Trophoblast cell (in vitro differentiated cells and primary cell): ENCODE measurements around the gene ICAM4.

Experiments used
- DNase-seq, 2 donors: peaks; one replicate each; pipeline ENCODE4 v3.0.0-alpha.2; 2016
- H2AFZ ChIP-seq: 2 replicates; pipeline ENCODE4 v1.6.1; 2013; ENCODE audit warnings: low read length, moderate library complexity, mild to moderate bottlenecking; ENCODE audit not compliant: insufficient read depth, poor library complexity
- H2AK5ac ChIP-seq: 2 replicates; pipeline ENCODE4 v1.6.1; 2013; ENCODE audit warnings: mild to moderate bottlenecking, low read length
- H2BK120ac ChIP-seq: 2 replicates; pipeline ENCODE4 v1.6.1; 2013; ENCODE audit warnings: low read length, mild to moderate bottlenecking, moderate library complexity; ENCODE audit not compliant: insufficient read depth, poor library complexity
- H2BK12ac ChIP-seq: 2 replicates; pipeline ENCODE4 v1.6.1; 2013; ENCODE audit warnings: mild to moderate bottlenecking, low read length, moderate library complexity
- H2BK5ac ChIP-seq: 2 replicates; pipeline ENCODE4 v1.6.1; 2013; ENCODE audit warnings: low read length, low read depth, moderate library complexity, mild to moderate bottlenecking; ENCODE audit not compliant: poor library complexity
- H3K14ac ChIP-seq: 2 replicates; pipeline ENCODE4 v1.6.1; 2013; ENCODE audit warnings: mild to moderate bottlenecking, low read length
- H3K18ac ChIP-seq: 2 replicates; pipeline ENCODE4 v1.6.1; 2013; ENCODE audit warnings: mild to moderate bottlenecking, low read length
- H3K23ac ChIP-seq: 2 replicates; pipeline ENCODE4 v1.6.1; 2013; ENCODE audit warnings: low read length
- H3K27ac ChIP-seq: 2 replicates; pipeline ENCODE4 v1.5.1; 2013; ENCODE audit warnings: low read depth, mild to moderate bottlenecking, inconsistent platforms, low read length, moderate library complexity
- H3K27me3 ChIP-seq: 2 replicates; pipeline ENCODE4 v1.6.1; 2013; ENCODE audit warnings: inconsistent platforms, mild to moderate bottlenecking, low read length, moderate library complexity; ENCODE audit not compliant: insufficient read depth
- H3K36me3 ChIP-seq, 2 experiments: 1 replicate in 1 of 2; 2 replicates in 1 of 2; pipeline ENCODE4 v1.6.1; 2013; ENCODE audit warnings: low read length in 2 of 2, mild to moderate bottlenecking in 2 of 2, moderate library complexity in 1 of 2; ENCODE audit not compliant: insufficient read depth in 2 of 2, control insufficient read depth in 1 of 2
- H3K4ac ChIP-seq: 2 replicates; pipeline ENCODE4 v1.6.1; 2013; ENCODE audit warnings: low read depth, mild to moderate bottlenecking, low read length, moderate library complexity
- H3K4me1 ChIP-seq, 2 experiments: 1 replicate in 1 of 2; 2 replicates in 1 of 2; pipeline ENCODE4 v1.6.1; 2013; ENCODE audit warnings: low read length in 2 of 2, mild to moderate bottlenecking in 2 of 2, moderate library complexity in 1 of 2; ENCODE audit not compliant: insufficient read depth in 2 of 2, control insufficient read depth in 1 of 2
- H3K4me2 ChIP-seq: 2 replicates; pipeline ENCODE4 v1.6.1; 2013; ENCODE audit warnings: inconsistent platforms, mild to moderate bottlenecking, low read length, moderate library complexity
- H3K4me3 ChIP-seq: 2 replicates; pipeline ENCODE4 v1.5.1; 2013; ENCODE audit warnings: mild to moderate bottlenecking, low read depth, low read length, inconsistent platforms
- H3K79me1 ChIP-seq: one replicate; pipeline ENCODE4 v1.6.1; 2013; ENCODE audit warnings: low read length
- H3K79me2 ChIP-seq: 2 replicates; pipeline ENCODE4 v1.6.1; 2013; ENCODE audit warnings: low read length, mild to moderate bottlenecking; ENCODE audit not compliant: control insufficient read depth, insufficient read depth, poor library complexity
- H3K9ac ChIP-seq: 2 replicates; pipeline ENCODE4 v1.6.1; 2013; ENCODE audit warnings: mild to moderate bottlenecking, low read length
- H3K9me3 ChIP-seq: 2 replicates; pipeline ENCODE4 v1.6.1; 2013; ENCODE audit warnings: low read depth, mild to moderate bottlenecking, control low read depth, inconsistent platforms, low read length; ENCODE audit not compliant: insufficient read depth
- H4K12ac ChIP-seq: 2 replicates; pipeline ENCODE4 v1.6.1; 2013; ENCODE audit warnings: low read depth, mild to moderate bottlenecking, low read length, moderate library complexity
- H4K8ac ChIP-seq: 2 replicates; pipeline ENCODE4 v1.6.1; 2013; ENCODE audit warnings: low read depth, mild to moderate bottlenecking, low read length, moderate library complexity
- H4K91ac ChIP-seq: one replicate; pipeline ENCODE4 v1.6.1; 2013; ENCODE audit warnings: low read depth, mild to moderate bottlenecking, low read length, moderate library complexity
- WGBS: extraction: QIAGEN DNeasy Blood & Tissue Kit; methylation state at CpG from one replicate; pipeline ENCODE4 v1.1.7; 2013; ENCODE audit warnings: missing lambda C conversion rate; ENCODE audit not compliant: insufficient read length, insufficient coverage; ENCODE audit errors: extremely low coverage; 5-methylcytosine and 5-hydroxymethylcytosine counted together

The ICAM4 gene

GRCh38 chr19:10299545-10300458 lies 13.0 kb downstream of the ICAM4 start:
- H2BK5ac ChIP-seq = no peak overlapping the region
- no peak overlapping the region for H4K91ac ChIP-seq
- H2AFZ ChIP-seq = no peak overlapping the region
- peaks cover 0 to 7% of the 10 kb centered on the region in 2 experiments for H3K36me3 ChIP-seq
- H3K4me2 ChIP-seq = no peak overlapping the region
- H3K4me3 ChIP-seq = peak overlapping the region; percentile 3
- no CpG with 5 or more reads among the region's 14 CpGs for WGBS
- peaks cover 0 to 14% of the 10 kb centered on the region in 2 experiments for H3K4me1 ChIP-seq
- H3K14ac ChIP-seq = no peak overlapping the region
- H4K12ac ChIP-seq = no peak overlapping the region
- H3K79me1 ChIP-seq = no peaks in the 10 kb centered on the region
- no peak overlapping the region for H2BK12ac ChIP-seq
- no peak overlapping the region for H3K18ac ChIP-seq
- H3K9ac ChIP-seq = no peak overlapping the region
- no peak overlapping the region for H3K27ac ChIP-seq
- H3K4ac ChIP-seq = no peak overlapping the region
- no peaks in the 10 kb centered on the region for H3K79me2 ChIP-seq
- peaks cover 14% of the 10 kb centered on the region for H3K9me3 ChIP-seq
- no peak overlapping the region for H2AK5ac ChIP-seq
- DNase-seq = no peak
- H2BK120ac ChIP-seq = no peak overlapping the region
- no peak overlapping the region for H4K8ac ChIP-seq
- H3K23ac ChIP-seq = no peak overlapping the region
- peaks cover 20% of the 10 kb centered on the region for H3K27me3 ChIP-seq

DNA sequence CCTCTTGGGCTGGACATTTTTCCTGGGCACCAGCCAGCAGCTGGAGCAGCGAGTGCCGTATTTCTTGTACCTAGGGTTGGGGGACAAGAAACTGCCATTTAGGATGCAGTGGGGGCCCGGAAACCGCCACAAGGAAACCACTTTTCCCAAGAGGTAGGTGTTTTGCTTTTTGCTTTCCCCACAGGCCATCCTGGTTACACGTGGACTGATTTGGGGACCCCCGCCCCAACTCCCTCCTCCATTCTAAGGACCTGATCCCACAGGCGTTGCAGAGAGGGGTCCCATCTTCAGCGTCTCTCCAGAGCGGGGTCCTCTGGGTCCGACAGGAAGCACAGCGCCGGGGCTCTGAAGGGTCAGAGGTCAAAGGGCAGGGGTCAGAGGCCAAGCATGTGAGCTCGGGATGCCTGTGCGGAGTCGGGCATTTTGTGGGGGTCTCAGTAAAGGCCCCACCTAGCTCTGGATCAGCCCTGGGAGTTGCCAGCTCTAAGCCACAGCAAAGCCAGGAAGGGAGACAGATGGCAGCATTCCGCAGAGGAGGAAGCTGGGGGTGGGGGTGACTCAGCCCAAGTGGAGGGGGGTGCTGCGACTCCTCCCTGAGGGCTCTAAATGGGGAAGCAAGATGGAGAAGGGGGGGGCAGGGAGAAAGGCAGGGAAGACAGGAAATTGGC lies 18.5 kb downstream of the ICAM4 start:
- Histone ChIP-seq H3K4me2 (no peak overlapping the region), H2BK5ac (no peak overlapping the region), H3K36me3 (peaks cover 13 to 17% of the 10 kb centered on the region in 2 experiments), H3K9ac (no peak overlapping the region), H3K79me1 (no peaks in the 10 kb centered on the region), H3K27ac (no peak overlapping the region), H3K23ac (no peak overlapping the region), H2BK12ac (no peak overlapping the region), H2BK120ac (no peak overlapping the region), H2AFZ (no peak overlapping the region), H3K79me2 (no peaks in the 10 kb centered on the region), H4K12ac (no peak overlapping the region), H4K8ac (no peak overlapping the region), H3K27me3 (no peaks in the 10 kb centered on the region), H3K14ac (no peak overlapping the region), H2AK5ac (no peak overlapping the region), H3K18ac (no peak overlapping the region), H3K4me3 (no peak overlapping the region), H3K4me1 (no peaks in the 10 kb centered on the region), H3K4ac (no peak overlapping the region), H3K9me3 (peaks cover 4% of the 10 kb centered on the region), H4K91ac (no peak overlapping the region)
- WGBS = no CpG with 5 or more reads among the region's 17 CpGs
- DNase-seq = no peak

- Histone ChIP-seq H3K14ac (no peak overlapping the region), H3K4me3 (no peak overlapping the region), H3K23ac (no peak overlapping the region), H3K27ac (no peak overlapping the region), H3K18ac (no peak overlapping the region), H4K91ac (no peak overlapping the region), H2BK5ac (no peak overlapping the region), H3K79me1 (no peaks in the 10 kb centered on the region), H4K8ac (no peak overlapping the region), H4K12ac (no peak overlapping the region), H3K27me3 (no peaks in the 10 kb centered on the region), H2BK12ac (no peak overlapping the region), H3K9me3 (peaks cover 4% of the 10 kb centered on the region), H3K36me3 (peaks cover 15 to 23% of the 10 kb centered on the region in 2 experiments), H3K4ac (no peak overlapping the region), H2BK120ac (no peak overlapping the region), H3K9ac (no peak overlapping the region), H2AFZ (no peak overlapping the region), H3K4me2 (no peak overlapping the region), H3K79me2 (no peaks in the 10 kb centered on the region), H2AK5ac (no peak overlapping the region), H3K4me1 (no peaks in the 10 kb centered on the region)
- no CpG with 5 or more reads among the region's 5 CpGs for WGBS
- no peak for DNase-seq
Measured at GRCh38 chr19:10306327-10306726, 19.6 kb downstream of the ICAM4 start.

GRCh38 chr19:10309423-10309822 lies 22.7 kb downstream of the ICAM4 start, which contains the start of gene ZGLP1:
ZGLP1 (minus strand) TSS chr19:10309815.
- Histone ChIP-seq H3K4me2 (no peak within 1 kb of the TSS), H3K4ac (no peak within 1 kb of the TSS), H3K79me1 (no peaks in the 10 kb centered on the region), H4K91ac (no peak within 1 kb of the TSS), H3K9me3 (peaks cover 4% of the 10 kb centered on the region), H3K9ac (no peak within 1 kb of the TSS), H3K4me1 (no peaks in the 10 kb centered on the region), H3K14ac (no peak within 1 kb of the TSS), H3K79me2 (no peaks in the 10 kb centered on the region), H3K27ac (no peak within 1 kb of the TSS), H4K12ac (peak within 1 kb of the TSS; percentile 12), H2BK120ac (no peak within 1 kb of the TSS), H2BK5ac (no peak within 1 kb of the TSS), H2AK5ac (no peak within 1 kb of the TSS), H3K4me3 (no peak within 1 kb of the TSS), H4K8ac (no peak within 1 kb of the TSS), H2BK12ac (no peak within 1 kb of the TSS), H3K27me3 (no peaks in the 10 kb centered on the region), H2AFZ (no peak within 1 kb of the TSS), H3K23ac (no peak within 1 kb of the TSS), H3K36me3 (peaks cover 15 to 18% of the 10 kb centered on the region in 2 experiments), H3K18ac (no peak within 1 kb of the TSS)
- DNase-seq = no peak
- WGBS = no CpG with 5 or more reads among the region's 24 CpGs
